Measurements from ENCODE around the gene CPAMD8. TPM values are rescaled to one million over a fixed set of nuclear protein-coding genes. Genes with fewer than 3 reads are reported as not detected.

The CPAMD8 gene
- total and polyA plus RNA-seq, 2 of the 8 experiments (the other 6 are each of a cell fraction or from before 2014, with no cell fraction given) = 6.1 to 9.2 TPM

DNA sequence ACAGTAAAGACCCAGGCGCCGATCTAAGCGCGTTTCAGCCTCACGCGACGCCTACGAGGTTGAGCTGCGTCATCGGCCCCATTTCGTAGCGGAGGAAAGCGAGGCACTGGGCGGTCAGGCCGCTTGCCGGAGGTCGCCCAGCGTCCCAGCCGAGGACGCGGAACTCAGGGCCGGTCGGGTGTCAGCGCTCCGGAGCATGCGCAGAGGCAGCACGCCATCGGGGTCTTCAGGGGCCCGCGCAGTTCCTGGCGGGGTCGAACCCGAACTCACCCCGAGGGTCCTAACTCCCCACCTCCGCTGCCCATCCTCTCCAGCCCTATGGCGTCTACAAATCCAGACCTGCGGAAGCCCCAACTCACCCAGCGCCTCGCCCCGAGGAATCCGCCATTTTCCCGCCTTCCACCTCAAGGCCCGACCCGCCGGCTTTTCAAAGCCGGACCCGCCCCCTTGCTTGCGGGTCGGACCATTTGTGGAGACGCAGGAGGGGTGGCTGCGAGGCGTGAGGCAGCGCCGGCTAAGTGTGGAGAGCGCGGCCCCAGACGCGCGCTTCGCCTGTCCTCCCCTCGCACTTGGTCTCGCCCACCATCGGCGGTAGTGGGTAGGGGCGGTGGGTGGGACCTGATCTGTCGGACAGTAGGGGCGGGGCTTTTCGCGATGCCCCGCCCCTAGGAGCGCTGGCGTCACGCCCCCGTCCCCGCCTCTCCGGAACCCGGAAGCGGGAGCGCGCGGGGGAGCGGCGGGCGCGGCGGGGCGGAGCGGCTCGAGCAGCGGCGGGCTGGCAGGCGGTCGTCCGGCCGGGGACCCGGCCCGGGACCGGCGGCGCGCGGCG, 48.6 kb upstream of the CPAMD8 start, which contains the start of the genes HAUS8 and MYO9B (continued):
- TF ChIP-seq RAD21 (IDR thresholded peaks at IDR 0.05 in 1 of 2, conservative IDR thresholded peaks at IDR 0.05 in 1 of 2; ENCODE audit: low read depth in 2 of 2, low read length in 2 of 2) (no peak), TAF1 (IDR thresholded peaks at IDR 0.05; ENCODE audit: low read depth, low read length) (peak; percentile 99), CHD1 (IDR thresholded peaks at IDR 0.05; ENCODE audit: low read depth, low read length) (peak; percentile 98), E2F6 (IDR thresholded peaks at IDR 0.05) (peak; percentile 92), JUND (IDR thresholded peaks at IDR 0.05; ENCODE audit: low read length) (peak; percentile 98), CBX8 (IDR thresholded peaks at IDR 0.05; ENCODE audit: borderline replicate concordance, low read depth, low read length) (no peak), CBX5 (IDR thresholded peaks at IDR 0.05; ENCODE audit: low read depth, low read length) (no peak), TBP (IDR thresholded peaks at IDR 0.05; ENCODE audit: low read depth, low read length) (peak; percentile 94), CHD2 (IDR thresholded peaks at IDR 0.05; ENCODE audit: low read length) (no peak), HDAC6 (IDR thresholded peaks at IDR 0.05; ENCODE audit: low read depth, low read length) (no peak), ATF3 (IDR thresholded peaks at IDR 0.05; ENCODE audit: insufficient read depth, low read depth, low read length) (no peak), BCL11A (IDR thresholded peaks at IDR 0.05; ENCODE audit: low read depth in 2 of 2, low read length in 2 of 2) (no peak), SIRT6 (IDR thresholded peaks at IDR 0.05; ENCODE audit: low read length) (no peak), CREB1 (IDR thresholded peaks at IDR 0.05) (peak; percentile 88), SRF (IDR thresholded peaks at IDR 0.05; ENCODE audit: low read depth, low read length) (no peak), ASH2L (IDR thresholded peaks at IDR 0.05; ENCODE audit: low read length) (peak; percentile 42), KDM1A (IDR thresholded peaks at IDR 0.05; ENCODE audit: borderline replicate concordance, low read length) (no peak), EZH2 (IDR thresholded peaks at IDR 0.05; ENCODE audit: low read depth, low read length, severe bottlenecking) (no peak), MAFK (IDR thresholded peaks at IDR 0.05; ENCODE audit: low read depth, low read length) (peak; percentile 6; the same call in 1 of the 2 replicates), YY1 (IDR thresholded peaks at IDR 0.05; ENCODE audit: low read depth, low read length) (peak; percentile 93), KDM4A (IDR thresholded peaks at IDR 0.05; ENCODE audit: low read depth, low read length, severe bottlenecking) (peak; percentile 26), BACH1 (IDR thresholded peaks at IDR 0.05; ENCODE audit: low read length) (no peak), GTF2F1 (IDR thresholded peaks at IDR 0.05; ENCODE audit: borderline replicate concordance, low read depth, low read length) (0 out of 2 replicates have a peak, but pooled peaks have one; percentile 23), SAP30 (IDR thresholded peaks at IDR 0.05; ENCODE audit: insufficient read depth, insufficient replicate concordance, low read length) (peak; percentile 33)

Measured in H1 (cell line).